Keratinocyte (primary cell): ENCODE data around the gene ATP10D. TPM values are rescaled to one million over a fixed set of nuclear protein-coding genes. Genes with fewer than 3 reads are reported as not detected.

Source experiments
- DNase-seq: peaks from one replicate; pipeline ENCODE4 v3.0.0-alpha.2; 2011; ENCODE audit warnings: low read depth, missing footprints, low spot score
- FAIRE-seq: peaks from 2 replicates; lab custom pipeline; 2011; peaks lifted over from hg19 to GRCh38; lab: Jason Lieb, UNC
- H2AFZ ChIP-seq: 2 replicates; pipeline ENCODE4 v1.6.0; 2012; ENCODE audit warnings: low read length, control low read depth, inconsistent platforms; ENCODE audit not compliant: control insufficient read depth
- H3K27ac ChIP-seq: 2 replicates; pipeline ENCODE4 v1.5.1; 2011; ENCODE audit warnings: low read length; ENCODE audit not compliant: control insufficient read depth, insufficient read depth
- H3K27me3 ChIP-seq: 3 replicates; pipeline ENCODE4 v1.6.0; 2011; ENCODE audit warnings: low read length; ENCODE audit not compliant: control insufficient read depth, insufficient read depth; ENCODE audit errors: extremely low read depth
- H3K36me3 ChIP-seq, 2 experiments: 2 replicates in 1 of 2; 3 replicates in 1 of 2; pipeline ENCODE4 v1.5.1; 2011; ENCODE audit warnings: low read length in 2 of 2, mild to moderate bottlenecking in 1 of 2; ENCODE audit not compliant: control insufficient read depth in 2 of 2, insufficient read depth in 2 of 2; ENCODE audit errors: extremely low read depth in 1 of 2
- H3K4me1 ChIP-seq: 3 replicates; pipeline ENCODE4 v1.5.1; 2011; ENCODE audit warnings: low read length; ENCODE audit not compliant: control insufficient read depth, insufficient read depth; ENCODE audit errors: extremely low read depth
- H3K4me2 ChIP-seq: 3 replicates; pipeline ENCODE4 v1.6.0; 2011; ENCODE audit warnings: low read depth, low read length; ENCODE audit not compliant: control insufficient read depth, insufficient read depth; ENCODE audit errors: extremely low read depth
- H3K4me3 ChIP-seq, 3 experiments: fragments of 200-600 bp in 1 of 3; sonication (generic) in 1 of 3; 2 replicates in 2 of 3; 3 replicates in 1 of 3; pipeline ENCODE4 v1.5.1; 2011 to 2016; ENCODE audit warnings: low read length in 3 of 3, mild to moderate bottlenecking in 3 of 3, control low read depth in 2 of 3, inconsistent platforms in 1 of 3, low read depth in 1 of 3, mixed read lengths in 1 of 3, mixed run types in 1 of 3, moderate library complexity in 1 of 3; ENCODE audit not compliant: control insufficient read depth in 2 of 3, insufficient read depth in 2 of 3; ENCODE audit errors: extremely low read depth in 1 of 3
- H3K79me2 ChIP-seq: 2 replicates; pipeline ENCODE4 v1.6.0; 2012; ENCODE audit warnings: low read length; ENCODE audit not compliant: control insufficient read depth, insufficient read depth
- H3K9ac ChIP-seq: 3 replicates; pipeline ENCODE4 v1.6.0; 2011; ENCODE audit warnings: low read length; ENCODE audit not compliant: control insufficient read depth, insufficient read depth; ENCODE audit errors: extremely low read depth
- H3K9me1 ChIP-seq: 3 replicates; pipeline ENCODE4 v1.6.0; 2011; ENCODE audit warnings: low read length; ENCODE audit not compliant: control insufficient read depth, insufficient read depth; ENCODE audit errors: extremely low read depth
- H3K9me3 ChIP-seq: 2 replicates; pipeline ENCODE4 v1.5.1; 2012; ENCODE audit warnings: low read depth, low read length; ENCODE audit not compliant: control insufficient read depth
- H4K20me1 ChIP-seq: 3 replicates; pipeline ENCODE4 v1.6.0; 2011; ENCODE audit warnings: low read length; ENCODE audit not compliant: control insufficient read depth, insufficient read depth; ENCODE audit errors: extremely low read depth
- EZH2 ChIP-seq: IDR thresholded peaks from one replicate; pipeline ENCODE4 v1.6.1; 2012; ENCODE audit warnings: inconsistent platforms, mild to moderate bottlenecking, low read length, moderate library complexity
- dilution Hi-C: fragments of 300-500 bp; cut with MboI; formaldehyde crosslinking; loops from one replicate; pipeline ENCODE4 v1.7.0; 2020; ENCODE audit warnings: low sequenced_read_pairs; ENCODE audit not compliant: extremely low pct_ligation_motif_present
- polyA plus RNA-seq, 5 experiments: library from polyadenylated mRNA; depleted of rRNA in 3 of 5; stranded (reverse) in 3 of 5; stranded (forward) in 1 of 5; unstranded in 1 of 5; fragments of >200 nt; gene quantifications; 1 replicate in 1 of 5; 2 replicates in 3 of 5; 3 replicates in 1 of 5; pipeline versions ENCODE4 v1.2.1 to v1.2.3, GENCODE V29; 2011 to 2012; ENCODE audit warnings: missing spikeins in 2 of 5, low read depth in 1 of 5, low replicate concordance in 1 of 5
- TF ChIP-seq, protein P1 (sequence below), 3 experiments: IDR thresholded peaks in 1 of 3; conservative IDR thresholded peaks in 1 of 3; optimal IDR thresholded peaks in 1 of 3; 2 replicates in 2 of 3; 3 replicates in 1 of 3; pipeline versions ENCODE3 to v1.5.1; 2011; ENCODE audit warnings: low read length in 3 of 3, mild to moderate bottlenecking in 3 of 3, moderate library complexity in 2 of 3, control low read depth in 1 of 3, inconsistent platforms in 1 of 3; ENCODE audit not compliant: insufficient read depth in 2 of 3; ENCODE audit errors: extremely low read depth in 1 of 3

The ATP10D gene
- polyA plus RNA-seq, 1 donor (not counting 4 experiments of a cell fraction or from before 2014, with no cell fraction given) = 97.3 TPM

DNA sequence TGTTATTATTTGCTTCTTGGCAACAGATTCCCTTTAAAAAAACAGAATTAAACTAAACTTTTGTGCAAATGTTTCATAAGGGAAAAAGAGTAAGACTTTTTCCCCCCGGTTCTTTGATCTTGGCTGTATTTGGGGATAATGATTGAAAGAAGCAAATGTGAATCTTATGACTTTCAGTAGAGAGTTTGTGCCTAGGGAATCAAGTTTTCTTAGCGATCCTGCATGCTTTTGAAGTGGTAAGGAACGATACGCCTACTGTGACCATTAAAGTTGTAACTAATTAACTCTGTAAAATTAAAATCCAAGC is 9.0 kb downstream of the ATP10D start:
- Histone ChIP-seq H3K27ac (no peak overlapping the region), H3K36me3 (peaks cover 0 to 8% of the 10 kb centered on the region in 2 experiments), H4K20me1 (no peaks in the 10 kb centered on the region), H3K9me3 (no peaks in the 10 kb centered on the region), H3K4me3 (no peak overlapping the region), H3K4me2 (no peak overlapping the region), H3K9ac (no peak overlapping the region), H3K4me1 (peaks cover 9% of the 10 kb centered on the region), H2AFZ (no peak overlapping the region), H3K79me2 (peaks cover 51% of the 10 kb centered on the region), H3K27me3 (no peaks in the 10 kb centered on the region), H3K9me1 (no peaks in the 10 kb centered on the region)
- DNase-seq = no peak
- no peak for TF ChIP-seq EZH2
- TF ChIP-seq, protein P1, sequence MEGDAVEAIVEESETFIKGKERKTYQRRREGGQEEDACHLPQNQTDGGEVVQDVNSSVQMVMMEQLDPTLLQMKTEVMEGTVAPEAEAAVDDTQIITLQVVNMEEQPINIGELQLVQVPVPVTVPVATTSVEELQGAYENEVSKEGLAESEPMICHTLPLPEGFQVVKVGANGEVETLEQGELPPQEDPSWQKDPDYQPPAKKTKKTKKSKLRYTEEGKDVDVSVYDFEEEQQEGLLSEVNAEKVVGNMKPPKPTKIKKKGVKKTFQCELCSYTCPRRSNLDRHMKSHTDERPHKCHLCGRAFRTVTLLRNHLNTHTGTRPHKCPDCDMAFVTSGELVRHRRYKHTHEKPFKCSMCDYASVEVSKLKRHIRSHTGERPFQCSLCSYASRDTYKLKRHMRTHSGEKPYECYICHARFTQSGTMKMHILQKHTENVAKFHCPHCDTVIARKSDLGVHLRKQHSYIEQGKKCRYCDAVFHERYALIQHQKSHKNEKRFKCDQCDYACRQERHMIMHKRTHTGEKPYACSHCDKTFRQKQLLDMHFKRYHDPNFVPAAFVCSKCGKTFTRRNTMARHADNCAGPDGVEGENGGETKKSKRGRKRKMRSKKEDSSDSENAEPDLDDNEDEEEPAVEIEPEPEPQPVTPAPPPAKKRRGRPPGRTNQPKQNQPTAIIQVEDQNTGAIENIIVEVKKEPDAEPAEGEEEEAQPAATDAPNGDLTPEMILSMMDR (optimal IDR thresholded peaks at IDR 0.05 in 1 of 3, IDR thresholded peaks at IDR 0.05 in 1 of 3, conservative IDR thresholded peaks at IDR 0.05 in 1 of 3; ENCODE audit: extremely low read depth in 1 of 3, insufficient read depth in 2 of 3, low read length in 3 of 3) = no peak
- dilution Hi-C loops = no loop called here
- no peak for FAIRE-seq

GRCh38 chr4:47498899-47499298 is 13.8 kb downstream of the ATP10D start:
- H2AFZ ChIP-seq = no peak overlapping the region
- peaks cover 23% of the 10 kb centered on the region for H3K79me2 ChIP-seq
- no peaks in the 10 kb centered on the region for H3K9me3 ChIP-seq
- no peaks in the 10 kb centered on the region for H3K27me3 ChIP-seq
- no peaks in the 10 kb centered on the region for H4K20me1 ChIP-seq
- TF ChIP-seq, protein P1 (optimal IDR thresholded peaks at IDR 0.05 in 1 of 3, IDR thresholded peaks at IDR 0.05 in 1 of 3, conservative IDR thresholded peaks at IDR 0.05 in 1 of 3; ENCODE audit: extremely low read depth in 1 of 3, insufficient read depth in 2 of 3, low read length in 3 of 3) = no peak
- TF ChIP-seq EZH2 = no peak
- H3K9me1 ChIP-seq = no peaks in the 10 kb centered on the region
- peaks cover 1 to 3% of the 10 kb centered on the region in 2 experiments for H3K36me3 ChIP-seq
- H3K4me1 ChIP-seq = no peaks in the 10 kb centered on the region
- FAIRE-seq (no peak), DNase-seq (no peak)
- no peak overlapping the region for H3K4me3 ChIP-seq
- H3K27ac ChIP-seq = no peak overlapping the region
- no peak overlapping the region for H3K4me2 ChIP-seq
- no peak overlapping the region for H3K9ac ChIP-seq
- dilution Hi-C loops = no loop called here
